Endothelial cell of umbilical vein (primary cell): Measurements from ENCODE around the gene ALX1. TPM values are rescaled to one million over a fixed set of nuclear protein-coding genes. Genes with fewer than 3 reads are reported as not detected.

Source experiments
- BruUV-seq: library from RNA; stranded (reverse); fragments of 400-500 nt; replicated peaks from 2 replicates; lab custom pipeline; 2021; lab: Mats Ljungman, UMichigan
- CTCF ChIA-PET: fragments of 300-600, 350-600 bp; sonication (Branson Sonifier 250); formaldehyde crosslinking; loops from one replicate; lab custom pipeline; 2021; ENCODE audit warnings: antibody characterized with exemption, inconsistent platforms; lab: Charles Lee
- POLR2A ChIA-PET: fragments of 300-600, 350-600 bp; sonication (Branson Sonifier 250); formaldehyde crosslinking; loops from one replicate; lab custom pipeline; 2021; ENCODE audit warnings: antibody characterized with exemption, inconsistent platforms; lab: Charles Lee
- DNase-seq: peaks from one replicate; pipeline ENCODE4 v3.0.0-alpha.2; 2011; ENCODE audit warnings: low read depth, low spot score
- FAIRE-seq: peaks from 2 replicates; lab custom pipeline; 2011; peaks lifted over from hg19 to GRCh38; lab: Jason Lieb, UNC
- H2AFZ ChIP-seq: 2 replicates; pipeline ENCODE4 v1.6.0; 2012; ENCODE audit warnings: low read depth, low read length, control low read depth, inconsistent platforms
- H3K27ac ChIP-seq: 2 replicates; pipeline ENCODE4 v1.5.1; 2011; ENCODE audit warnings: low read depth, mild to moderate bottlenecking, control low read depth, low read length, moderate library complexity; ENCODE audit not compliant: insufficient read depth
- H3K27me3 ChIP-seq, 2 experiments: 2 replicates each; pipeline versions ENCODE4 v1.6.0 to v1.6.1; 2011; ENCODE audit warnings: low read length in 2 of 2, mixed read lengths in 1 of 2; ENCODE audit not compliant: control insufficient read depth in 2 of 2, insufficient read depth in 2 of 2
- H3K36me3 ChIP-seq, 2 experiments: 2 replicates in 1 of 2; 3 replicates in 1 of 2; pipeline ENCODE4 v1.5.1; 2011; ENCODE audit warnings: low read length in 2 of 2, mild to moderate bottlenecking in 1 of 2, moderate library complexity in 1 of 2; ENCODE audit not compliant: control insufficient read depth in 2 of 2, insufficient read depth in 2 of 2; ENCODE audit errors: extremely low read depth in 1 of 2
- H3K4me1 ChIP-seq: 3 replicates; pipeline ENCODE4 v1.5.1; 2011; ENCODE audit warnings: mild to moderate bottlenecking, low read length; ENCODE audit not compliant: control insufficient read depth, insufficient read depth; ENCODE audit errors: extremely low read depth
- H3K4me2 ChIP-seq: 2 replicates; pipeline ENCODE4 v1.6.1; 2011; ENCODE audit warnings: low read length, control low read depth, mixed read lengths; ENCODE audit not compliant: insufficient read depth
- H3K4me3 ChIP-seq, 3 experiments: fragments of 200-600 bp in 1 of 3; sonication (generic), shearing (Covaris generic) in 1 of 3; replicated peaks in 1 of 3; 2 replicates each; pipeline ENCODE4 v1.5.1; 2011 to 2016; ENCODE audit warnings: control low read depth in 3 of 3, low read length in 3 of 3, mild to moderate bottlenecking in 2 of 3, inconsistent platforms in 1 of 3, low read depth in 1 of 3, moderate library complexity in 1 of 3; ENCODE audit not compliant: insufficient read depth in 1 of 3
- H3K79me2 ChIP-seq: 2 replicates; pipeline ENCODE4 v1.6.0; 2012; ENCODE audit warnings: low read length, inconsistent platforms; ENCODE audit not compliant: control insufficient read depth, insufficient read depth
- H3K9ac ChIP-seq: replicated peaks from 2 replicates; pipeline ENCODE3; 2011; ENCODE audit warnings: low read length, control low read depth; ENCODE audit not compliant: insufficient read depth; ENCODE audit errors: extremely low read depth
- H3K9me1 ChIP-seq: replicated peaks from 3 replicates; pipeline ENCODE4 v1.6.0; 2011; ENCODE audit warnings: mild to moderate bottlenecking, low read length; ENCODE audit not compliant: control insufficient read depth, insufficient read depth; ENCODE audit errors: extremely low read depth
- H3K9me3 ChIP-seq: replicated peaks from 2 replicates; pipeline ENCODE4 v1.5.1; 2012; ENCODE audit warnings: low read length, inconsistent platforms; ENCODE audit not compliant: control insufficient read depth, insufficient read depth
- H4K20me1 ChIP-seq: replicated peaks from 2 replicates; pipeline ENCODE3; 2011; ENCODE audit warnings: mild to moderate bottlenecking, low read length; ENCODE audit not compliant: control insufficient read depth, insufficient read depth; ENCODE audit errors: extremely low read depth
- CTCF ChIP-seq, 2 donors: IDR thresholded peaks; 1 replicate in 1 of 2; 2 replicates in 1 of 2; pipeline ENCODE4 v1.5.1; 2011; ENCODE audit warnings: low read length in 2 of 2, mild to moderate bottlenecking in 2 of 2, moderate library complexity in 2 of 2, control low read depth in 1 of 2, inconsistent platforms in 1 of 2, low read depth in 1 of 2; ENCODE audit not compliant: insufficient read depth in 1 of 2; ENCODE audit errors: extremely low read depth in 1 of 2
- EZH2 ChIP-seq: IDR thresholded peaks from 2 replicates; pipeline ENCODE4 v1.6.1; 2012; ENCODE audit warnings: borderline replicate concordance, low read depth, mild to moderate bottlenecking, moderate library complexity, low read length, inconsistent platforms; ENCODE audit not compliant: severe bottlenecking
- FOS ChIP-seq: IDR thresholded peaks from 2 replicates; pipeline ENCODE4 v1.6.1; 2011; ENCODE audit warnings: mild to moderate bottlenecking, low read length, moderate library complexity, borderline replicate concordance; ENCODE audit not compliant: insufficient read depth
- GATA2 ChIP-seq: IDR thresholded peaks from 2 replicates; pipeline ENCODE4 v1.7.0; 2011; ENCODE audit warnings: low read depth, mild to moderate bottlenecking, moderate library complexity, mixed read lengths, low read length; ENCODE audit not compliant: insufficient read length, insufficient read depth
- JUN ChIP-seq: IDR thresholded peaks from 2 replicates; pipeline ENCODE4 v1.6.1; 2011; ENCODE audit warnings: borderline replicate concordance, low read depth; ENCODE audit not compliant: insufficient read length, insufficient read depth
- MAX ChIP-seq: IDR thresholded peaks from 2 replicates; pipeline ENCODE4 v1.6.1; 2011; ENCODE audit not compliant: insufficient read depth, insufficient read length
- MYC ChIP-seq: IDR thresholded peaks from one replicate; pipeline ENCODE4 v1.6.1; 2011; ENCODE audit warnings: mild to moderate bottlenecking, low read depth, low read length
- POLR2A ChIP-seq: IDR thresholded peaks from 2 replicates; pipeline ENCODE4 v1.6.1; 2012; ENCODE audit warnings: low read depth, mild to moderate bottlenecking, control low read depth, low read length
- POLR2AphosphoS5 ChIP-seq: IDR thresholded peaks from 2 replicates; pipeline ENCODE4 v1.6.1; 2012; ENCODE audit warnings: low read depth, mild to moderate bottlenecking, control low read depth, low read length, moderate library complexity; ENCODE audit not compliant: insufficient read depth
- dilution Hi-C: fragments of 300-500 bp; cut with MboI; formaldehyde crosslinking; loops from one replicate; pipeline ENCODE4 v1.15.0; 2019; ENCODE audit warnings: low sequenced_read_pairs; ENCODE audit not compliant: extremely low pct_ligation_motif_present
- intact Hi-C: fragments of 100-400 bp; cut with micrococcal nuclease; formaldehyde crosslinking; loops from one replicate; pipeline ENCODE4 v1.10.0; 2022
- polyA plus RNA-seq, 4 experiments: library from polyadenylated mRNA; depleted of rRNA in 3 of 4; stranded (reverse) in 3 of 4; unstranded in 1 of 4; fragments of >200 nt; gene quantifications; 2 replicates each; pipeline versions ENCODE4 v1.2.1 to v1.2.3, GENCODE V29; 2011 to 2012; ENCODE audit warnings: missing spikeins in 1 of 4
- total RNA-seq: library from RNA; stranded (reverse); gene quantifications from 2 replicates; pipeline ENCODE4 v1.2.3, GENCODE V29; 2021

Gene ALX1
- total and polyA plus RNA-seq, 2 donors (not counting 3 experiments of a cell fraction or from before 2014, with no cell fraction given) = 2.2 to 3.5 TPM

- Histone ChIP-seq H3K79me2 (peaks cover 16% of the 10 kb centered on the region), H3K27ac (no peak overlapping the region), H3K36me3 (no peaks in the 10 kb centered on the region), H3K9me3 (no peaks in the 10 kb centered on the region), H3K9me1 (no peaks in the 10 kb centered on the region), H3K9ac (peak overlapping the region; percentile 91), H3K4me1 (peaks cover 5% of the 10 kb centered on the region), H3K4me3 (peak overlapping the region; percentile 49 to 84 (median 70)), H2AFZ (peak overlapping the region; percentile 1), H3K4me2 (peak overlapping the region; percentile 92), H4K20me1 (no peaks in the 10 kb centered on the region), H3K27me3 (peaks cover 15 to 25% of the 10 kb centered on the region in 2 experiments)
- BruUV-seq = no TSS peak
- dilution Hi-C loops = no loop called here
- DNase-seq (peak; percentile 39), FAIRE-seq (peak; percentile 40)
- TF ChIP-seq CTCF (IDR thresholded peaks at IDR 0.05; ENCODE audit: extremely low read depth in 1 of 2, insufficient read depth in 1 of 2, low read depth in 1 of 2, low read length in 2 of 2) (no peak), POLR2A (no peak), FOS (no peak)
- intact Hi-C loops = loop anchor here (2.0 to 10.0 kb wide), 3 partner anchors 99 to 367 kb away; partner anchors contain the start of gene SLC6A15
- ChIA-PET CTCF (interaction anchor here (1.0 to 2.2 kb wide), 10 partner anchors 12 to 167 kb away, joined by 3 to 10 read pairs (median 6); no protein-coding TSS in a partner anchor), POLR2A (no interaction called here)
These were observed 1.8 kb downstream of the ALX1 start for GRCh38 chr12:85281636-85282312.

GRCh38 chr12:85283560-85283959 is 3.5 kb downstream of the ALX1 start:
- Histone ChIP-seq H3K9ac (no peak overlapping the region), H3K79me2 (peaks cover 16% of the 10 kb centered on the region), H3K9me3 (no peaks in the 10 kb centered on the region), H4K20me1 (no peaks in the 10 kb centered on the region), H3K4me3 (no peak overlapping the region), H3K36me3 (no peaks in the 10 kb centered on the region), H3K9me1 (no peaks in the 10 kb centered on the region), H3K27ac (no peak overlapping the region), H3K27me3 (peaks cover 9 to 16% of the 10 kb centered on the region in 2 experiments), H2AFZ (no peak overlapping the region), H3K4me2 (no peak overlapping the region), H3K4me1 (peaks cover 5% of the 10 kb centered on the region)
- BruUV-seq = no TSS peak
- POLR2A ChIA-PET = no interaction called here
- intact Hi-C loops = loop anchor here (5.0 to 10.0 kb wide), 2 partner anchors 101 to 369 kb away; partner anchors contain the start of gene SLC6A15
- FAIRE-seq (no peak), DNase-seq (no peak)
- TF ChIP-seq GATA2 (no peak), POLR2A (no peak), CTCF (IDR thresholded peaks at IDR 0.05; ENCODE audit: extremely low read depth in 1 of 2, insufficient read depth in 1 of 2, low read depth in 1 of 2, low read length in 2 of 2) (no peak), JUN (no peak), EZH2 (no peak), POLR2AphosphoS5 (no peak), MYC (no peak), FOS (no peak), MAX (no peak)
- dilution Hi-C loops = no loop called here
- CTCF ChIA-PET = no interaction called here
